ENCODE measurements around the gene SLC44A4. TPM values are rescaled to one million over a fixed set of nuclear protein-coding genes. Genes with fewer than 3 reads are reported as not detected.

The SLC44A4 gene
- polyA plus RNA-seq, 2 of the 4 experiments (the other 2 are of a cell fraction) = 0.27 TPM; not detected in 1

DNA sequence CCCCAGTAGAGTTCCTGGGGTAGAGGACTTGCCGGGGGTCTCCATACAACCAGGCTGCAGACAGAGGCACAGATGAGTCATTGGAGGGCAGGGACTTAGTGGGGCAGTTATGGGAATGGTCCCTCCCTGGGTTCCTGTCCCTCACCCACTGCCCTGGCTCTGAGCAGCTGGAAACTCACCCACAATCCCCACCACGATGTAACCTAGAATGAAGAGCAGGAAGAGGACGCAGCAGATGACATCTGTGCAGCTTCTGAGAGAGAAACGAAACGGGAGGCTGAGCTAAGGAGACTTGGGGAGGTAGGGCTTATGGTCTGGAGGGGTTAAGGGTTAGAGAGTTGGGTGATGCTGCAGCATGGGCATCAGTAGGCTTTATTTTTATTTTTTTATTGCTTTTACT is 2.9 kb downstream of the SLC44A4 start:
- 66% methylated on average over 5 of the region's 5 CpGs for WGBS (ENCODE audit: missing lambda C conversion rate)
- no peak for FAIRE-seq
- Histone ChIP-seq H3K4me1 (no peaks in the 10 kb centered on the region), H3K27ac (no peak overlapping the region), H3K4me3 (no peak overlapping the region), H3K4me2 (no peak overlapping the region), H3K9me3 (no peaks in the 10 kb centered on the region)
- no peak for DNase-seq (ENCODE audit: low read depth in 1 of 2, low spot score in 1 of 2)
- POLR2A ChIA-PET = interaction anchor here (1.0 kb wide), 1 partner anchor 76 kb away, joined by 3 read pairs; no protein-coding TSS in a partner anchor
- no peak for TF ChIP-seq FOXS1 (CRISPR knock-in tag; IDR thresholded peaks at IDR 0.05)
- no peak for TF ChIP-seq HDAC2 (IDR thresholded peaks at IDR 0.05)
- no peak for TF ChIP-seq NFE2L2 (conservative IDR thresholded peaks at IDR 0.05; ENCODE audit: low read length)
- no peak for TF ChIP-seq ZNF302 (CRISPR knock-in tag; IDR thresholded peaks at IDR 0.05)
- no peak for TF ChIP-seq MYC (IDR thresholded peaks at IDR 0.05; ENCODE audit: borderline replicate concordance, low read length)
- no peak for TF ChIP-seq EHF (CRISPR knock-in tag; IDR thresholded peaks at IDR 0.05)
- no peak for TF ChIP-seq RNF2 (IDR thresholded peaks at IDR 0.05; ENCODE audit: borderline replicate concordance, low read depth)
- TF ChIP-seq, protein P1, sequence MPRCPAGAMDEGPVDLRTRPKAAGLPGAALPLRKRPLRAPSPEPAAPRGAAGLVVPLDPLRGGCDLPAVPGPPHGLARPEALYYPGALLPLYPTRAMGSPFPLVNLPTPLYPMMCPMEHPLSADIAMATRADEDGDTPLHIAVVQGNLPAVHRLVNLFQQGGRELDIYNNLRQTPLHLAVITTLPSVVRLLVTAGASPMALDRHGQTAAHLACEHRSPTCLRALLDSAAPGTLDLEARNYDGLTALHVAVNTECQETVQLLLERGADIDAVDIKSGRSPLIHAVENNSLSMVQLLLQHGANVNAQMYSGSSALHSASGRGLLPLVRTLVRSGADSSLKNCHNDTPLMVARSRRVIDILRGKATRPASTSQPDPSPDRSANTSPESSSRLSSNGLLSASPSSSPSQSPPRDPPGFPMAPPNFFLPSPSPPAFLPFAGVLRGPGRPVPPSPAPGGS (IDR thresholded peaks at IDR 0.05) = no peak
- no peak for ATAC-seq
- CTCF ChIA-PET = interaction anchor here (1.2 to 1.8 kb wide), 3 partner anchors 11 to 77 kb away, joined by 4 to 5 read pairs (median 5); no protein-coding TSS in a partner anchor

DNA sequence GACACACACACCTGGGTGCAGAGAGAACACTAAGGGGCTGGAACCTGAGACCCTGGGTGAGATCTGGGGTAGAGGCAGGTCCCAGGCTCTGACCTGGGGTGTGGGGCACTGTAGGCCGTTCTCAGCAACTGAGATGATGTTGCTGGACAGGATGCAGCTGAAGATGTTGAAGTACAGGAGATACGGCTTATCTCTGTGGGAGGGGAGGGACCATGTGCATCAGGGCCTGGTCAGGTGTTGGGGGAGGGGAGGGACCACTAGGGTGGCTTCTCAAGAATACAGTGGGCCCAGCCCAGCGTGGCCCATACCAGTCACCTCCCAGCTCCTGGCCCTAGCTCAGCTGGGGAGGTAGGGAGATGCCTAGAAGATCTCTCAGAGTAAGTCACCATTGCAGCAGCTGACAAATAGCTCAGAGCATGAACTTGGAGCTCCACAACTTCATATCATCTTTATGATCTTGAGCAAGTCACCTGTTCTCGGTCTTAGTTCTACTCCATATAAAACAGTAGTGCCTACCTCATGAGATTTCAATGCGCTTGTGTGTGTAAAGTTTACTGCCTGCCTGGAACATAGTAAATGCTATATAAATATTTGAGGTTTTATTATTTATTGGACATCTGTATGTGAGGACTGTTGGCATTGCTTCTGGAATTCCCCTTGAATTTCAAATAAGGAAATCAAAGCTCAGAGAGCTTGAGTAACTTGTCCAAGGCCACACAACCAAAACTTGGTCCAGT is 3.8 kb downstream of the SLC44A4 start:
- TF ChIP-seq RARB (CRISPR knock-in tag; IDR thresholded peaks at IDR 0.05) (no peak), TP53 (CRISPR knock-in tag; IDR thresholded peaks at IDR 0.05) (no peak), ZFP36 (IDR thresholded peaks at IDR 0.05; ENCODE audit: borderline replicate concordance, partially characterized antibody) (no peak), PHF8 (IDR thresholded peaks at IDR 0.05; ENCODE audit: borderline replicate concordance, low read depth) (no peak), ZSCAN20 (CRISPR knock-in tag; IDR thresholded peaks at IDR 0.05) (no peak), NR3C1 (IDR thresholded peaks at IDR 0.05) (no peak), MAFK (IDR thresholded peaks at IDR 0.05; ENCODE audit: partially characterized antibody) (no peak)
- H3K4me1 ChIP-seq = no peaks in the 10 kb centered on the region
- H3K4me2 ChIP-seq = no peak overlapping the region
- no peak for DNase-seq (ENCODE audit: low read depth in 1 of 2, low spot score in 1 of 2)
- 66% methylated on average over 3 of the region's 5 CpGs for WGBS (ENCODE audit: missing lambda C conversion rate)
- no peak overlapping the region for H3K4me3 ChIP-seq
- H3K9me3 ChIP-seq = no peaks in the 10 kb centered on the region
- no peak overlapping the region for H3K27ac ChIP-seq
- no peak for ATAC-seq
- POLR2A ChIA-PET = no interaction called here
- FAIRE-seq = no peak
- CTCF ChIA-PET = interaction anchor here (0.8 to 1.8 kb wide), 4 partner anchors 9 to 77 kb away, joined by 3 to 5 read pairs (median 4); no protein-coding TSS in a partner anchor

DNA sequence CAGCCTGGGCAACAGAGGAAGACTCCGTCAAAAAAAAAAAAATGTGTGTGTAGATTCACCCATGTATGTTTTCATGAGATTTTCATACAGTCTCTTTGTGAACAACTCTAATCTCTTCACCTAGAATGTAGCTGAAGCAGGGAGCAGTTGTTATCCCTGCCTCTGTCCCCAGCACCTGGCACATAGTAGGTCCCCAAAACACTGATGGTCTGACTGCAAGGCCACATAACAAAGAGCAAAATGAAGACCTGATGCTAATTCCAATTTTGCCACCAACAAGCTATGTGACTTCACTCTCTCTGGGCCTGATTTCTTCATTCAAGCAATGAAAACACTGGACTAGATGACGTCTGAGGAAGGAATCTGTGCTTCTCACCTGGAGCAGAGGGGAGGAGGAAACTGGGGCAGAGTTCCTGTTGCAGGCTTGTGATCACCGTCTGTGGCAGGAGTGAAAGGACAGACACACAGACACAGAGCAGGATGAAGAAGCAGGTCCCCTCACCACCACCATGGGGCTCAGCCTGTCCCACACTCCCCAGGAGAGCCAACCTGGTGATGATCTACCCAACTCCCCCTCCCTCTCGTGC is 4.6 kb downstream of the SLC44A4 start:
- no peak for TF ChIP-seq CEBPB (IDR thresholded peaks at IDR 0.05)
- no peak for TF ChIP-seq TP53 (CRISPR knock-in tag; IDR thresholded peaks at IDR 0.05)
- TF ChIP-seq, protein P2, sequence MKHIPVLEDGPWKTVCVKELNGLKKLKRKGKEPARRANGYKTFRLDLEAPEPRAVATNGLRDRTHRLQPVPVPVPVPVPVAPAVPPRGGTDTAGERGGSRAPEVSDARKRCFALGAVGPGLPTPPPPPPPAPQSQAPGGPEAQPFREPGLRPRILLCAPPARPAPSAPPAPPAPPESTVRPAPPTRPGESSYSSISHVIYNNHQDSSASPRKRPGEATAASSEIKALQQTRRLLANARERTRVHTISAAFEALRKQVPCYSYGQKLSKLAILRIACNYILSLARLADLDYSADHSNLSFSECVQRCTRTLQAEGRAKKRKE (CRISPR knock-in tag; IDR thresholded peaks at IDR 0.05; ENCODE audit: low read depth) = no peak
- no peak for TF ChIP-seq MAZ (IDR thresholded peaks at IDR 0.05; ENCODE audit: borderline replicate concordance, low read depth, low read length)
- no peak for TF ChIP-seq RAD21 (conservative IDR thresholded peaks at IDR 0.05 in 1 of 2, IDR thresholded peaks at IDR 0.05 in 1 of 2)
- no peak for TF ChIP-seq RNF2 (IDR thresholded peaks at IDR 0.05; ENCODE audit: borderline replicate concordance, low read depth)
- TF ChIP-seq, protein P3, sequence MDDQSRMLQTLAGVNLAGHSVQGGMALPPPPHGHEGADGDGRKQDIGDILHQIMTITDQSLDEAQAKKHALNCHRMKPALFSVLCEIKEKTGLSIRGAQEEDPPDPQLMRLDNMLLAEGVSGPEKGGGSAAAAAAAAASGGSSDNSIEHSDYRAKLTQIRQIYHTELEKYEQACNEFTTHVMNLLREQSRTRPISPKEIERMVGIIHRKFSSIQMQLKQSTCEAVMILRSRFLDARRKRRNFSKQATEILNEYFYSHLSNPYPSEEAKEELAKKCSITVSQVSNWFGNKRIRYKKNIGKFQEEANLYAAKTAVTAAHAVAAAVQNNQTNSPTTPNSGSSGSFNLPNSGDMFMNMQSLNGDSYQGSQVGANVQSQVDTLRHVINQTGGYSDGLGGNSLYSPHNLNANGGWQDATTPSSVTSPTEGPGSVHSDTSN (IDR thresholded peaks at IDR 0.05) = no peak
- TF ChIP-seq CHD2 (IDR thresholded peaks at IDR 0.05; ENCODE audit: low read length, partially characterized antibody) = no peak
- TF ChIP-seq NR3C1 (IDR thresholded peaks at IDR 0.05) = no peak
- no peak for TF ChIP-seq ZSCAN20 (CRISPR knock-in tag; IDR thresholded peaks at IDR 0.05)
- no peak for TF ChIP-seq NFE2L2 (conservative IDR thresholded peaks at IDR 0.05; ENCODE audit: low read length)
- no peak for TF ChIP-seq HOXB5 (CRISPR knock-in tag; IDR thresholded peaks at IDR 0.05)
- TF ChIP-seq, protein P4, sequence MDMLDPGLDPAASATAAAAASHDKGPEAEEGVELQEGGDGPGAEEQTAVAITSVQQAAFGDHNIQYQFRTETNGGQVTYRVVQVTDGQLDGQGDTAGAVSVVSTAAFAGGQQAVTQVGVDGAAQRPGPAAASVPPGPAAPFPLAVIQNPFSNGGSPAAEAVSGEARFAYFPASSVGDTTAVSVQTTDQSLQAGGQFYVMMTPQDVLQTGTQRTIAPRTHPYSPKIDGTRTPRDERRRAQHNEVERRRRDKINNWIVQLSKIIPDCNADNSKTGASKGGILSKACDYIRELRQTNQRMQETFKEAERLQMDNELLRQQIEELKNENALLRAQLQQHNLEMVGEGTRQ (IDR thresholded peaks at IDR 0.05) = no peak
- no peak for TF ChIP-seq POLR2AphosphoS2 (conservative IDR thresholded peaks at IDR 0.05; ENCODE audit: low read length)
- TF ChIP-seq, protein P5, sequence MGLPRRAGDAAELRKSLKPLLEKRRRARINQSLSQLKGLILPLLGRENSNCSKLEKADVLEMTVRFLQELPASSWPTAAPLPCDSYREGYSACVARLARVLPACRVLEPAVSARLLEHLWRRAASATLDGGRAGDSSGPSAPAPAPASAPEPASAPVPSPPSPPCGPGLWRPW (IDR thresholded peaks at IDR 0.05) = no peak
- TF ChIP-seq HEYL (CRISPR knock-in tag; IDR thresholded peaks at IDR 0.05) = no peak
- TF ChIP-seq EP300 (IDR thresholded peaks at IDR 0.05) = no peak
- TF ChIP-seq JUN (IDR thresholded peaks at IDR 0.05) = no peak
- no peak for TF ChIP-seq TFCP2L1 (CRISPR knock-in tag; IDR thresholded peaks at IDR 0.05)
- ATAC-seq = no peak
- Histone ChIP-seq H3K4me3 (no peak overlapping the region), H3K27ac (no peak overlapping the region), H3K4me1 (no peaks in the 10 kb centered on the region), H3K4me2 (no peak overlapping the region), H3K9me3 (no peaks in the 10 kb centered on the region)
- DNase-seq (ENCODE audit: low read depth in 1 of 2, low spot score in 1 of 2) = no peak
- 67% methylated on average over 3 of the region's 4 CpGs for WGBS (ENCODE audit: missing lambda C conversion rate)
- ChIA-PET POLR2A (no interaction called here), CTCF (interaction anchor here (0.7 to 0.8 kb wide), 2 partner anchors 8 to 48 kb away, joined by 3 to 5 read pairs; no protein-coding TSS in a partner anchor)
- no peak for FAIRE-seq
